ENCODE data around the gene NKTR.

DNA sequence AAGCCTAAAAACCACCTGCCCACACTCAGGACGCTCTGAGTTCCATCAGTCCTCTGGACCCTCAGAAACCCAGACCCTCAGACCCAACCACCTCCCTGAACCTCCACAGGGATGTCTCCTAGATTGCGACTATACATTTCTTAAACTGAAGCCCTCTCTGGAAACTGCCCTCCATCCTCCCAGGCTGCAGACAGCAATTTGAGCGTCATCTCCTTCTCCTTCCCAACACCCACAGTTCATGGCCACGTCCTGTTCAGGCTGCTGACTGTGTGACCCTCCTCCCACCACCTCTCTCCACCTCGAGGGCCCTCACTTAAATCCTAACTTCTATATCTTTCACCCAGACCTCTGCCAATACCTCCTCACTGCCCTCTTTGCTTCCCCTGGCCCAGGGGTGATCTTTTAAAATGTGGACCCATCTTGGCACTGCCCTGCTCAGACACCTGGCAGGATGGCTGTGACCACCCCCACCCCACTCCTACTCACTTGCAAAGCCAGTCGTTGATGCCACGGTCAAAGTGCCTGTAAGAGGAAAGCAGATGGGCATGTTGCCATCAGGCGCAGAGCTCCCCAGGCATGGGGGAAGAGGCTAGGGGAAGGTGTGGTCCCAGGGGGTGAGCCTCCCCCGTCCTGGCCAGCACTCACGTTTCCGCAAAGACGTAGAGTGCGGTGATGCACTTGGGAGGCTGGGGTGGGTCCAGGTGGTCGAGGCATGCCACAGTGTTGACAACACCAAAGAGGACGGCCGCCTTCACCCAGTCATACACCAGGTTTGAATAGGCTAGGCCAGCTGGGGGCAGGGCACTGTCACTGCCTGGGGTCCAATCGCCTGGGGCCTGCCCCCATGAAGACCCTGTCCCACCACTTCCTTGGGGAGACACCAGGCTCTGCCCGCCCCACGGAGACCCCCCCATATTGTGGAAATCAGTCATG lies 96.1 kb downstream of the NKTR start:
- TF ChIP-seq CTCF (IDR thresholded peaks at IDR 0.05) (no peak), POLR2AphosphoS5 (IDR thresholded peaks at IDR 0.05) (no peak), POLR2A (IDR thresholded peaks at IDR 0.05) (no peak), EP300 (IDR thresholded peaks at IDR 0.05) (no peak)
